K562 (cell line): Measurements from ENCODE around the gene SEZ6. TPM values are rescaled to one million over a fixed set of nuclear protein-coding genes. Genes with fewer than 3 reads are reported as not detected.

Experiments
- CTBP1 ChIP-seq: fragments of 450-650 bp; IDR thresholded peaks from 2 replicates; pipeline ENCODE4 v1.6.1; 2016; ENCODE audit warnings: borderline replicate concordance
- HNRNPUL1 ChIP-seq: fragments of 200-400 bp; formaldehyde crosslinking; IDR thresholded peaks from 2 replicates; pipeline ENCODE4 v1.6.1; 2017; ENCODE audit warnings: low read length
- KLF1 ChIP-seq: fragments of 450-650 bp; IDR thresholded peaks from 2 replicates; pipeline ENCODE4 v1.6.1; 2016; ENCODE audit warnings: missing genetic modification characterization, missing compliant biosample characterization
- MECOM ChIP-seq: fragments of 250-450 bp; sonication (Bioruptor Pico); IDR thresholded peaks from 2 replicates; pipeline ENCODE4 v1.8.0; 2022; ENCODE audit warnings: inconsistent platforms
- POLR2G ChIP-seq: fragments of 200-400 bp; formaldehyde crosslinking; IDR thresholded peaks from 2 replicates; pipeline ENCODE4 v1.6.1; 2017; ENCODE audit warnings: low read depth, mild to moderate bottlenecking, antibody characterized with exemption, low read length, moderate library complexity
- RCOR1 ChIP-seq, 2 experiments: IDR thresholded peaks; 2 replicates each; pipeline ENCODE4 v1.6.1; 2012; ENCODE audit warnings: low read depth in 2 of 2, low read length in 2 of 2, borderline replicate concordance in 1 of 2, improper control_type of control experiment in 1 of 2
- RFX7 ChIP-seq: fragments of 250-450 bp; sonication (Bioruptor Pico); IDR thresholded peaks from 2 replicates; pipeline ENCODE4 v1.5.1; 2021; ENCODE audit warnings: mild to moderate bottlenecking
- RHOXF2B ChIP-seq: fragments of 250-450 bp; sonication (Bioruptor Pico); conservative IDR thresholded peaks from 2 replicates; pipeline ENCODE4 v1.5.1; 2021
- SIX5 ChIP-seq, 2 experiments: IDR thresholded peaks; 2 replicates each; pipeline ENCODE4 v1.6.1; 2011; ENCODE audit warnings: low read length in 2 of 2, borderline replicate concordance in 1 of 2, low read depth in 1 of 2, mild to moderate bottlenecking in 1 of 2, moderate library complexity in 1 of 2; ENCODE audit not compliant: insufficient read depth in 1 of 2
- SP2 ChIP-seq: IDR thresholded peaks from 2 replicates; pipeline ENCODE4 v1.6.1; 2011; ENCODE audit warnings: mild to moderate bottlenecking, low read depth, low read length, moderate library complexity; ENCODE audit not compliant: poor library complexity, severe bottlenecking; ENCODE audit errors: extremely low read depth
- SRSF1 ChIP-seq: fragments of 200-400 bp; formaldehyde crosslinking; IDR thresholded peaks from 2 replicates; pipeline ENCODE4 v1.6.1; 2017; ENCODE audit warnings: mild to moderate bottlenecking, low read depth, low read length, moderate library complexity
- TEAD4 ChIP-seq, 2 experiments: sonication (generic) in 1 of 2; formaldehyde crosslinking in 1 of 2; IDR thresholded peaks; 2 replicates each; pipeline versions ENCODE4 v1.6.1 to v1.8.0; 2012 to 2022; ENCODE audit warnings: borderline replicate concordance in 1 of 2, inconsistent platforms in 1 of 2, low read length in 1 of 2, mild to moderate bottlenecking in 1 of 2, missing genetic modification reagents in 1 of 2
- ZNF3 ChIP-seq: fragments of 250-450 bp; sonication (Bioruptor Pico); IDR thresholded peaks from 2 replicates; pipeline ENCODE4 v1.5.0; 2021; ENCODE audit warnings: mild to moderate bottlenecking, moderate library complexity
- ZNF668 ChIP-seq: fragments of 250-450 bp; sonication (Bioruptor Pico); IDR thresholded peaks from 2 replicates; pipeline ENCODE4 v1.8.0; 2022; ENCODE audit warnings: mild to moderate bottlenecking, inconsistent platforms
- ZNF766 ChIP-seq: fragments of 200-800 bp; sonication (Bioruptor generic); conservative IDR thresholded peaks from 2 replicates; pipeline ENCODE4 v1.6.1; 2016; ENCODE audit warnings: missing genetic modification characterization, missing compliant biosample characterization
- polyA plus RNA-seq, 8 experiments: library from polyadenylated mRNA; depleted of rRNA in 4 of 8; stranded (reverse) in 5 of 8; unstranded in 3 of 8; fragments of >200 nt; fragmentation: Nextera tagmentation in 2 of 8; fragmentation: Illumina TruSeq in 1 of 8; extraction: Ambion mirVana in 2 of 8; extraction: Trizol in 1 of 8; gene quantifications; 2 replicates each; pipeline versions ENCODE4 v1.2.1 to v1.2.3, GENCODE V29; 2011 to 2014; ENCODE audit warnings: inconsistent platforms in 1 of 8, missing spikeins in 1 of 8
- total RNA-seq, 7 experiments: library from RNA; depleted of rRNA in 6 of 7; stranded (reverse); fragments of >200 nt in 6 of 7; fragmentation: Illumina TruSeq in 2 of 7; extraction: Trizol in 2 of 7; gene quantifications; 2 replicates each; pipeline versions ENCODE4 v1.2.1 to v1.2.3, GENCODE V29; 2011 to 2021; ENCODE audit warnings: low replicate concordance in 1 of 7
- TF ChIP-seq, protein P1 (sequence below): fragments of 200-400 bp; formaldehyde crosslinking; IDR thresholded peaks from 2 replicates; pipeline ENCODE4 v1.6.1; 2017; ENCODE audit warnings: mild to moderate bottlenecking, low read depth, low read length, moderate library complexity
- TF ChIP-seq, protein P2 (sequence below), 3 experiments: fragments of 200-800 bp in 1 of 3; fragments of 250-450 bp in 1 of 3; fragments of 450-650 bp in 1 of 3; sonication (Bioruptor Pico) in 1 of 3; sonication (Bioruptor generic) in 1 of 3; formaldehyde crosslinking in 1 of 3; IDR thresholded peaks; 2 replicates each; pipeline versions ENCODE4 v1.6.1 to v1.8.0; 2016 to 2022; ENCODE audit warnings: mild to moderate bottlenecking in 2 of 3, missing genetic modification characterization in 2 of 3, missing compliant biosample characterization in 1 of 3, moderate library complexity in 1 of 3
- TF ChIP-seq, protein P3 (sequence below): fragments of 250-450 bp; sonication (Bioruptor Pico); IDR thresholded peaks from 2 replicates; pipeline ENCODE4 v1.5.0; 2021
- TF ChIP-seq, protein P4 (sequence below): fragments of 250-450 bp; sonication (Bioruptor Pico); IDR thresholded peaks from 2 replicates; pipeline ENCODE4 v1.5.0; 2021

The SEZ6 gene
- total and polyA plus RNA-seq, 9 of the 15 experiments (the other 6 are each of a cell fraction or from before 2014, with no cell fraction given), result not detected

DNA sequence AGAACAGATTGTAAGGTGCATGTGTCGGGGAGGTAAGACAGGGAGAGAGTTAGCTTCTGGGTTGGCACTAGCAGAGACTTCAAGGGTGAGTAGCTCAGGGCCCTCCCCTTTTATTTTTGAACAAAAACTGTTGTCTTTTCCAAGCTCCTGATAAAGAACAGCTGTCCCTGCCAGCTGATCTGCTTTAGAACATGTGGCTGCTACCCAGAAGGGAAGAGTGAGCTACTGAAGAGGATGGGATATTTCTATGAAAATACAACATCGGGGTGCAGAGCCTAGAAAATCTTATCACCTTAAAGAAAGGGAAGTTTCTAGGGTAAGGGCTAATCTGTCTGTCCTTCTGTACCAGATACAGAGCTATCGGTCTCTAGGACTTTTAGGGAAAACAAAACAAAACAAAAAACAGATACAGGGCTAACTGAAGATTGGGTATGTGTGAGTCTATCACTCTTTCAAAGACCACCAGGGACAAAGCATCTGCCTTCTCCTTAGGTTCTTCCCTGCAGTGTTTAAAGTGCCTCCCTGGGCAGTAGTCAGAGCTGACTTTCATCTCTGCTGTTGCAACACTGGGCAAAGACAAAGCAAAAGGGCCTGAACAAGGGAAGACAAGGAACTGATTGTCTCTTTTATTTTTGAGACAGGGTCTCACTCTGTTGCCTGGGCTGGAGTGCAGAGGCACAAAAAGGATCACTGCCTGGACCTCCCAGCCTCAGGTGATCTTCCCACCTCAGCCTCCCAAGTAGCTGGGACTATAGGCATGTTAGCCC is 97.9 kb downstream of the SEZ6 start (continued):
- TF ChIP-seq, protein P1, sequence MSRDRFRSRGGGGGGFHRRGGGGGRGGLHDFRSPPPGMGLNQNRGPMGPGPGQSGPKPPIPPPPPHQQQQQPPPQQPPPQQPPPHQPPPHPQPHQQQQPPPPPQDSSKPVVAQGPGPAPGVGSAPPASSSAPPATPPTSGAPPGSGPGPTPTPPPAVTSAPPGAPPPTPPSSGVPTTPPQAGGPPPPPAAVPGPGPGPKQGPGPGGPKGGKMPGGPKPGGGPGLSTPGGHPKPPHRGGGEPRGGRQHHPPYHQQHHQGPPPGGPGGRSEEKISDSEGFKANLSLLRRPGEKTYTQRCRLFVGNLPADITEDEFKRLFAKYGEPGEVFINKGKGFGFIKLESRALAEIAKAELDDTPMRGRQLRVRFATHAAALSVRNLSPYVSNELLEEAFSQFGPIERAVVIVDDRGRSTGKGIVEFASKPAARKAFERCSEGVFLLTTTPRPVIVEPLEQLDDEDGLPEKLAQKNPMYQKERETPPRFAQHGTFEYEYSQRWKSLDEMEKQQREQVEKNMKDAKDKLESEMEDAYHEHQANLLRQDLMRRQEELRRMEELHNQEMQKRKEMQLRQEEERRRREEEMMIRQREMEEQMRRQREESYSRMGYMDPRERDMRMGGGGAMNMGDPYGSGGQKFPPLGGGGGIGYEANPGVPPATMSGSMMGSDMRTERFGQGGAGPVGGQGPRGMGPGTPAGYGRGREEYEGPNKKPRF, result no peak
- TF ChIP-seq HNRNPUL1 (no peak), TEAD4 (IDR thresholded peaks at IDR 0.05; ENCODE audit: low read length) (peak; percentile 35; the same call in 1 of the 2 replicates), TEAD4 (CRISPR knock-in tag; IDR thresholded peaks at IDR 0.05; ENCODE audit: borderline replicate concordance) (no peak), CTBP1 (no peak), RFX7 (CRISPR knock-in tag) (no peak), SRSF1 (no peak), POLR2G (no peak), KLF1 (tag) (no peak), RCOR1 (IDR thresholded peaks at IDR 0.05; ENCODE audit: borderline replicate concordance in 1 of 2, low read depth in 2 of 2, low read length in 2 of 2) (0 out of 4 replicates have a peak, but pooled peaks of 1 of the 2 experiments have one; percentile 6), ZNF3 (CRISPR knock-in tag) (no peak), ZNF668 (CRISPR knock-in tag) (no peak), RHOXF2B (no peak), SIX5 (IDR thresholded peaks at IDR 0.05; ENCODE audit: borderline replicate concordance in 1 of 2, insufficient read depth in 1 of 2, low read depth in 1 of 2, low read length in 2 of 2) (no peak), SP2 (no peak), MECOM (CRISPR knock-in tag) (no peak), ZNF766 (CRISPR knock-in tag) (no peak)
- TF ChIP-seq, protein P2, sequence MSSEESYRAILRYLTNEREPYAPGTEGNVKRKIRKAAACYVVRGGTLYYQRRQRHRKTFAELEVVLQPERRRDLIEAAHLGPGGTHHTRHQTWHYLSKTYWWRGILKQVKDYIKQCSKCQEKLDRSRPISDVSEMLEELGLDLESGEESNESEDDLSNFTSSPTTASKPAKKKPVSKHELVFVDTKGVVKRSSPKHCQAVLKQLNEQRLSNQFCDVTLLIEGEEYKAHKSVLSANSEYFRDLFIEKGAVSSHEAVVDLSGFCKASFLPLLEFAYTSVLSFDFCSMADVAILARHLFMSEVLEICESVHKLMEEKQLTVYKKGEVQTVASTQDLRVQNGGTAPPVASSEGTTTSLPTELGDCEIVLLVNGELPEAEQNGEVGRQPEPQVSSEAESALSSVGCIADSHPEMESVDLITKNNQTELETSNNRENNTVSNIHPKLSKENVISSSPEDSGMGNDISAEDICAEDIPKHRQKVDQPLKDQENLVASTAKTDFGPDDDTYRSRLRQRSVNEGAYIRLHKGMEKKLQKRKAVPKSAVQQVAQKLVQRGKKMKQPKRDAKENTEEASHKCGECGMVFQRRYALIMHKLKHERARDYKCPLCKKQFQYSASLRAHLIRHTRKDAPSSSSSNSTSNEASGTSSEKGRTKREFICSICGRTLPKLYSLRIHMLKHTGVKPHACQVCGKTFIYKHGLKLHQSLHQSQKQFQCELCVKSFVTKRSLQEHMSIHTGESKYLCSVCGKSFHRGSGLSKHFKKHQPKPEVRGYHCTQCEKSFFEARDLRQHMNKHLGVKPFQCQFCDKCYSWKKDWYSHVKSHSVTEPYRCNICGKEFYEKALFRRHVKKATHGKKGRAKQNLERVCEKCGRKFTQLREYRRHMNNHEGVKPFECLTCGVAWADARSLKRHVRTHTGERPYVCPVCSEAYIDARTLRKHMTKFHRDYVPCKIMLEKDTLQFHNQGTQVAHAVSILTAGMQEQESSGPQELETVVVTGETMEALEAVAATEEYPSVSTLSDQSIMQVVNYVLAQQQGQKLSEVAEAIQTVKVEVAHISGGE (CRISPR knock-in tag; IDR thresholded peaks at IDR 0.05), result no peak
- TF ChIP-seq, protein P3, sequence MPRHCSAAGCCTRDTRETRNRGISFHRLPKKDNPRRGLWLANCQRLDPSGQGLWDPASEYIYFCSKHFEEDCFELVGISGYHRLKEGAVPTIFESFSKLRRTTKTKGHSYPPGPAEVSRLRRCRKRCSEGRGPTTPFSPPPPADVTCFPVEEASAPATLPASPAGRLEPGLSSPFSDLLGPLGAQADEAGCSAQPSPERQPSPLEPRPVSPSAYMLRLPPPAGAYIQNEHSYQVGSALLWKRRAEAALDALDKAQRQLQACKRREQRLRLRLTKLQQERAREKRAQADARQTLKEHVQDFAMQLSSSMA (CRISPR knock-in tag), result no peak
- TF ChIP-seq, protein P4, sequence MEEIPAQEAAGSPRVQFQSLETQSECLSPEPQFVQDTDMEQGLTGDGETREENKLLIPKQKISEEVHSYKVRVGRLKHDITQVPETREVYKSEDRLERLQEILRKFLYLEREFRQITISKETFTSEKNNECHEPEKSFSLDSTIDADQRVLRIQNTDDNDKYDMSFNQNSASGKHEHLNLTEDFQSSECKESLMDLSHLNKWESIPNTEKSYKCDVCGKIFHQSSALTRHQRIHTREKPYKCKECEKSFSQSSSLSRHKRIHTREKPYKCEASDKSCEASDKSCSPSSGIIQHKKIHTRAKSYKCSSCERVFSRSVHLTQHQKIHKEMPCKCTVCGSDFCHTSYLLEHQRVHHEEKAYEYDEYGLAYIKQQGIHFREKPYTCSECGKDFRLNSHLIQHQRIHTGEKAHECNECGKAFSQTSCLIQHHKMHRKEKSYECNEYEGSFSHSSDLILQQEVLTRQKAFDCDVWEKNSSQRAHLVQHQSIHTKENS (CRISPR knock-in tag), result no peak
